ENCODE measurements around the gene CENPE. TPM values are rescaled to one million over a fixed set of nuclear protein-coding genes. Genes with fewer than 3 reads are reported as not detected.
A peak's percentile ranks its signal among the peaks of the same experiment; 100 is the strongest.

The CENPE gene
- total RNA-seq, 6 experiments from 2014 or later = 0.63 to 1.7 (median 0.93) TPM; not detected in 1

DNA sequence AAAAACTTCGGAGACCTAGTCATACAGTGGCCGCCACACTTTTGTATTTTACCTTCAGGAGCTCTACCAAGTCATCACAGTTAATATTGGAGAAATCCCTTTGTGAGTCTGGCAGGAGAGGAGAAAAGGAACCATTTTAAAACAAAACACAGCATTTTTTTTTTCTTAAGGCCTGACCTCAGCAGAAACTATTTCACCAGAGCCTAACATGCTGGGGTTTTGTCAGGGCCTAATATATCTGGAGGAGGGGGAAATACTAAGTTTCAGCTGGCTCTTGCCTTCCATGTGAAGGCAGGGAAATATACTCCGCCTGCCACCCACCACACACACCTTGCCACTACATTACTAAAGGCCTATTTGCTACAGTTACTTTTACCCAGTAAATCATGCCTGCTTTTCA, 72.0 kb downstream of the CENPE start:
- WGBS (ENCODE audit: insufficient coverage, low coverage, low lambda C conversion rate, missing lambda C conversion rate) = 91% methylated on average over 3 of the region's 3 CpGs
- intact Hi-C loops (cut with DNase I) = no loop called here

DNA sequence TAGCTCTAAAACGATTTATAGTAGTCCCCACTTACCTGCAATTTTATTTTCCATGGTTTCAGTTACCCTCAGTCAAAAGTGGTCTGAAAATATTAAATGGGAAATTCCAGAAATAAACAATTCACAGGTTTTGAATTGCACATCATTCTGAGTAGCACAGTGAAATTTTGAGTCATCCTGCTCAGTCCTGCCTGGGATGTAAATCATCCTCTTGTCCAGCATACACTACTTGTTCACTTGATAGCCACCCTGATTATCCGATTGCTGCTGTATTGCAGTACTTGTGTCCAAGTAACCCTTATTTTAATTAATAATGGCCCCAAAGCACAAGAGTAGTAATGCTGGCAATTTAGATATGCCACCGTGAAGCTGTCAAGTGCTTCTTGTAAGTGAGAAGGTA, 75.0 kb downstream of the CENPE start:
- no peaks in the 10 kb centered on the region for H3K36me3 ChIP-seq
- 90% methylated on average over 3 of the region's 3 CpGs for WGBS (ENCODE audit: insufficient coverage, low coverage, low lambda C conversion rate, missing lambda C conversion rate)
- H3K4me3 ChIP-seq = no peak overlapping the region
- TF ChIP-seq POLR2A (IDR thresholded peaks at IDR 0.05) = no peak
- TF ChIP-seq, protein P1, sequence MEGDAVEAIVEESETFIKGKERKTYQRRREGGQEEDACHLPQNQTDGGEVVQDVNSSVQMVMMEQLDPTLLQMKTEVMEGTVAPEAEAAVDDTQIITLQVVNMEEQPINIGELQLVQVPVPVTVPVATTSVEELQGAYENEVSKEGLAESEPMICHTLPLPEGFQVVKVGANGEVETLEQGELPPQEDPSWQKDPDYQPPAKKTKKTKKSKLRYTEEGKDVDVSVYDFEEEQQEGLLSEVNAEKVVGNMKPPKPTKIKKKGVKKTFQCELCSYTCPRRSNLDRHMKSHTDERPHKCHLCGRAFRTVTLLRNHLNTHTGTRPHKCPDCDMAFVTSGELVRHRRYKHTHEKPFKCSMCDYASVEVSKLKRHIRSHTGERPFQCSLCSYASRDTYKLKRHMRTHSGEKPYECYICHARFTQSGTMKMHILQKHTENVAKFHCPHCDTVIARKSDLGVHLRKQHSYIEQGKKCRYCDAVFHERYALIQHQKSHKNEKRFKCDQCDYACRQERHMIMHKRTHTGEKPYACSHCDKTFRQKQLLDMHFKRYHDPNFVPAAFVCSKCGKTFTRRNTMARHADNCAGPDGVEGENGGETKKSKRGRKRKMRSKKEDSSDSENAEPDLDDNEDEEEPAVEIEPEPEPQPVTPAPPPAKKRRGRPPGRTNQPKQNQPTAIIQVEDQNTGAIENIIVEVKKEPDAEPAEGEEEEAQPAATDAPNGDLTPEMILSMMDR (IDR thresholded peaks at IDR 0.05) = no peak
- H3K4me1 ChIP-seq = peaks cover 0 to 10% (median 0%) of the 10 kb centered on the region in 4 donors
- intact Hi-C loops (cut with DNase I) = no loop called here
- ATAC-seq = no peak
- no peak overlapping the region for H3K27ac ChIP-seq
- no peaks in the 10 kb centered on the region for H3K27me3 ChIP-seq
- H3K9me3 ChIP-seq = no peaks in the 10 kb centered on the region
- DNase-seq = no peak

More for the DNA sequence above, 72.0 kb downstream of the CENPE start:
- DNase-seq (no peak), ATAC-seq (peak in 1 of 4 donors; percentile 24)
- Histone ChIP-seq H3K36me3 (no peaks in the 10 kb centered on the region), H3K27ac (no peak overlapping the region), H3K4me1 (peaks cover 0 to 10% (median 0%) of the 10 kb centered on the region in 4 donors), H3K27me3 (no peaks in the 10 kb centered on the region), H3K9me3 (no peaks in the 10 kb centered on the region), H3K4me3 (no peak overlapping the region)
- no peak for TF ChIP-seq POLR2A (IDR thresholded peaks at IDR 0.05)
- TF ChIP-seq, protein P1 (IDR thresholded peaks at IDR 0.05) = no peak

DNA sequence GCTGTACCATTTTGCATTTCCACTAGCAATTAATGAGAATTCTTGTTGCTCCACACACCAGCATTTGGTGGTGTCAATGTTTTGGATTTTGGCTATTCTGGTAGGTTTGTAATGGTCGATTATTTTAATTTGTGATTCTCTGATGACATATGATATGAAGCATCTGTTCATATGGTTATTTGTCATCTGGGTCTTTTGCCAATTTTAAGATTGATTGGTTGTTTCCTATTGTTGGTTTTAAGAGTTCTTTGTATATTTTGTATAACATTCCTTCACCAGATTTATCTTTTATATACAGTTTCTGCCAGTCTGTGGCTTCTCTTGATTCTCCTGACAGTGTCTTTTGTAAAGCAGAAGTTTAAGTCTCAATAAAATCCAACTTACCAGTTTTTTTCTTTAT, 80.0 kb downstream of the CENPE start:
- Histone ChIP-seq H3K27me3 (no peaks in the 10 kb centered on the region), H3K27ac (no peak overlapping the region), H3K36me3 (no peaks in the 10 kb centered on the region), H3K9me3 (no peaks in the 10 kb centered on the region), H3K4me1 (no peaks in the 10 kb centered on the region), H3K4me3 (no peak overlapping the region)
- no peak for ATAC-seq
- 80% methylated on average over 1 of the region's 1 CpG for WGBS (ENCODE audit: insufficient coverage, low coverage, low lambda C conversion rate, missing lambda C conversion rate)
- no peak for DNase-seq
- no peak for TF ChIP-seq POLR2A (IDR thresholded peaks at IDR 0.05)
- TF ChIP-seq, protein P1 (IDR thresholded peaks at IDR 0.05) = no peak
- intact Hi-C loops (cut with DNase I) = no loop called here

DNA sequence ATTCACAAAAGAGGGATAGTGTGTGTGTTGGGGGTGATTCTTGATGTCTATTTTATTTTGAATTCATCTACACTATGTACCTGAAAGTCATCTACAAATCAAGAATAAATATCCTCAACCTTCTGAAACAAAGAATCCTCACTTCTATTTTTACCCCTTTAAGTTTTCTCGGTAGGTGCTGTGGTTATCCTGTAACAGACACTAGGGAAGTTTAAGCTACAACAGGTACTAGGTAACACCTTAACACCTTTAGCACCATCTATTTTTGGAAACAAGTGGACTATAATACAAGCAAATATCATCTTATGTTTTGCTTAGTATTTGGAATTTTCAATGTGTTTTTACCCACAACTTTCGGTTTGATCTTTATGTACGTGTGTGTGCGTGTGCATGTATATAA, 86.5 kb downstream of the CENPE start:
- peaks cover 0 to 9% (median 0%) of the 10 kb centered on the region in 4 donors for H3K4me1 ChIP-seq
- H3K27ac ChIP-seq = no peak overlapping the region
- no peaks in the 10 kb centered on the region for H3K27me3 ChIP-seq
- ATAC-seq (no peak), DNase-seq (no peak)
- H3K9me3 ChIP-seq = no peaks in the 10 kb centered on the region
- 89% methylated on average over 4 of the region's 4 CpGs for WGBS (ENCODE audit: insufficient coverage, low coverage, low lambda C conversion rate, missing lambda C conversion rate)
- intact Hi-C loops (cut with DNase I) = no loop called here
- no peak overlapping the region for H3K4me3 ChIP-seq
- H3K36me3 ChIP-seq = no peaks in the 10 kb centered on the region
- TF ChIP-seq POLR2A (IDR thresholded peaks at IDR 0.05) = no peak
- TF ChIP-seq, protein P1 (IDR thresholded peaks at IDR 0.05) = no peak

DNA sequence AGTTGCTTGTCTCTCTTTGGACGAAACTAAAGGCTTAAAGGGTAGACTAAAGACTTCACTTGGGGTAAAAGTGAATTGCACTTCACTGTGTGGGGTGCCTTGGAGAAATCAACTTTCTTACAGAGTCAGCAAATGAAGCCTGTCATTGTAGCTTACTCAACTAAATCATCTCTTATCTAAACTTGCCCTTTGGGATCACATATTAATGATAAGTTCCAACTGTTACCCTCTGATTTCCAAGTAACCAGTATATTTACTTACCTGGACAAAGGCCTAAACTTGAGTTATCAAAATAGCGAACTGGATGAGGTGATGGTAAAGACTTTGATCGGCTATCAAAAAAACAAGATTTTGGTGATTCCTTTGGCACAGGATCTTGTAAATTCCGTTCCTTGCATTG, 89.6 kb downstream of the CENPE start:
- 45% methylated on average over 4 of the region's 4 CpGs for WGBS (ENCODE audit: insufficient coverage, low coverage, low lambda C conversion rate, missing lambda C conversion rate)
- DNase-seq = no peak
- intact Hi-C loops (cut with DNase I) = no loop called here
- no peaks in the 10 kb centered on the region for H3K36me3 ChIP-seq
- H3K9me3 ChIP-seq = no peaks in the 10 kb centered on the region
- H3K4me3 ChIP-seq = no peak overlapping the region
- H3K27me3 ChIP-seq = no peaks in the 10 kb centered on the region
- peak in 2 of 4 donors; percentile 22 to 56 for ATAC-seq
- no peak overlapping the region for H3K27ac ChIP-seq
- TF ChIP-seq, protein P1 (IDR thresholded peaks at IDR 0.05) = no peak
- TF ChIP-seq POLR2A (IDR thresholded peaks at IDR 0.05) = no peak
- H3K4me1 ChIP-seq = peaks cover 0 to 9% (median 0%) of the 10 kb centered on the region in 4 donors
